Mesenchymal stem cell (in vitro differentiated cells and primary cell): Measurements from ENCODE around the gene CUX1.

ENCODE experiments used
- DNase-seq: peaks from one replicate; pipeline ENCODE4 v3.0.0-alpha.2; 2013
- H2AFZ ChIP-seq: one replicate; pipeline ENCODE4 v1.6.1; 2013; ENCODE audit warnings: low read depth, mild to moderate bottlenecking, control low read depth, inconsistent platforms, low read length, moderate library complexity
- H2AK5ac ChIP-seq: 2 replicates; pipeline ENCODE4 v1.6.1; 2013; ENCODE audit warnings: low read length, moderate library complexity, mild to moderate bottlenecking, inconsistent platforms; ENCODE audit not compliant: severe bottlenecking
- H2BK120ac ChIP-seq: one replicate; pipeline ENCODE4 v1.6.1; 2013; ENCODE audit warnings: low read depth, mild to moderate bottlenecking, inconsistent platforms, low read length, moderate library complexity
- H2BK12ac ChIP-seq, 2 experiments: one replicate each; pipeline ENCODE4 v1.6.1; 2013; ENCODE audit warnings: inconsistent platforms in 2 of 2, low read length in 2 of 2, mild to moderate bottlenecking in 2 of 2, moderate library complexity in 2 of 2, control low read depth in 1 of 2
- H2BK15ac ChIP-seq: one replicate; pipeline ENCODE4 v1.6.1; 2013; ENCODE audit warnings: mild to moderate bottlenecking, low read depth, inconsistent platforms; ENCODE audit not compliant: poor library complexity, severe bottlenecking
- H2BK5ac ChIP-seq: 2 replicates; pipeline ENCODE4 v1.6.1; 2013; ENCODE audit warnings: low read depth, mild to moderate bottlenecking, low read length, control low read depth, inconsistent platforms; ENCODE audit not compliant: poor library complexity, severe bottlenecking
- H3K14ac ChIP-seq, 2 experiments: one replicate each; pipeline ENCODE4 v1.6.1; 2013; ENCODE audit warnings: inconsistent platforms in 2 of 2, low read length in 2 of 2, control low read depth in 1 of 2, mild to moderate bottlenecking in 1 of 2, moderate library complexity in 1 of 2
- H3K18ac ChIP-seq, 2 experiments: one replicate each; pipeline ENCODE4 v1.6.1; 2013; ENCODE audit warnings: inconsistent platforms in 2 of 2, low read length in 2 of 2, control low read depth in 1 of 2, low read depth in 1 of 2, mild to moderate bottlenecking in 1 of 2
- H3K23ac ChIP-seq, 2 experiments: one replicate each; pipeline ENCODE4 v1.6.1; 2013; ENCODE audit warnings: inconsistent platforms in 2 of 2, low read length in 2 of 2, mild to moderate bottlenecking in 2 of 2, moderate library complexity in 2 of 2, control low read depth in 1 of 2
- H3K27ac ChIP-seq: 2 replicates; pipeline ENCODE4 v1.5.1; 2013; ENCODE audit warnings: mild to moderate bottlenecking, moderate library complexity, low read length, control low read depth, inconsistent platforms; ENCODE audit not compliant: poor library complexity, severe bottlenecking
- H3K27me3 ChIP-seq, 2 experiments: 2 replicates each; pipeline versions ENCODE4 v1.6.1 to v1.7.0; 2013; ENCODE audit warnings: low read length in 2 of 2, mild to moderate bottlenecking in 2 of 2, moderate library complexity in 2 of 2, control low read depth in 1 of 2, inconsistent platforms in 1 of 2; ENCODE audit not compliant: control insufficient read depth in 1 of 2, insufficient read depth in 1 of 2
- H3K36me3 ChIP-seq, 2 experiments: 2 replicates each; pipeline versions ENCODE4 v1.6.1 to v1.7.0; 2013; ENCODE audit warnings: low read length in 2 of 2, control low read depth in 1 of 2, inconsistent platforms in 1 of 2, low read depth in 1 of 2, mild to moderate bottlenecking in 1 of 2; ENCODE audit not compliant: insufficient read depth in 2 of 2, control insufficient read depth in 1 of 2
- H3K4ac ChIP-seq, 2 experiments: one replicate each; pipeline ENCODE4 v1.6.1; 2013; ENCODE audit warnings: inconsistent platforms in 2 of 2, low read length in 2 of 2, mild to moderate bottlenecking in 2 of 2, moderate library complexity in 2 of 2, control low read depth in 1 of 2, low read depth in 1 of 2
- H3K4me1 ChIP-seq: 2 replicates; pipeline ENCODE4 v1.6.1; 2013; ENCODE audit warnings: low read depth, low read length, control low read depth; ENCODE audit not compliant: control insufficient read depth, insufficient read depth
- H3K4me2 ChIP-seq: 2 replicates; pipeline ENCODE4 v1.6.1; 2013; ENCODE audit warnings: low read length, mild to moderate bottlenecking, inconsistent platforms; ENCODE audit not compliant: poor library complexity, severe bottlenecking
- H3K4me3 ChIP-seq, 2 experiments: 2 replicates each; pipeline versions ENCODE4 v1.5.1 to v1.7.0; 2013; ENCODE audit warnings: low read length in 2 of 2, mild to moderate bottlenecking in 2 of 2, control low read depth in 1 of 2, low read depth in 1 of 2; ENCODE audit not compliant: insufficient read depth in 1 of 2
- H3K79me1 ChIP-seq: replicated peaks from 2 replicates; pipeline ENCODE4 v1.6.1; 2013; ENCODE audit warnings: mild to moderate bottlenecking, control low read depth, low read length, inconsistent platforms; ENCODE audit not compliant: poor library complexity, severe bottlenecking
- H3K9ac ChIP-seq: 2 replicates; pipeline ENCODE4 v1.7.0; 2013; ENCODE audit warnings: mild to moderate bottlenecking, low read length, moderate library complexity
- H3K9me3 ChIP-seq: 2 replicates; pipeline ENCODE4 v1.7.0; 2013; ENCODE audit warnings: mild to moderate bottlenecking, low read length; ENCODE audit not compliant: control insufficient read depth
- H4K8ac ChIP-seq: one replicate; pipeline ENCODE4 v1.6.1; 2013; ENCODE audit warnings: inconsistent platforms, mild to moderate bottlenecking, low read length, moderate library complexity
- H4K91ac ChIP-seq: one replicate; pipeline ENCODE4 v1.6.1; 2013; ENCODE audit warnings: mild to moderate bottlenecking, low read length, inconsistent platforms
- WGBS: methylation state at CpG from one replicate; pipeline ENCODE4 v1.1.7; 2013; ENCODE audit warnings: mixed read lengths; 5-methylcytosine and 5-hydroxymethylcytosine counted together

The CUX1 gene

DNA sequence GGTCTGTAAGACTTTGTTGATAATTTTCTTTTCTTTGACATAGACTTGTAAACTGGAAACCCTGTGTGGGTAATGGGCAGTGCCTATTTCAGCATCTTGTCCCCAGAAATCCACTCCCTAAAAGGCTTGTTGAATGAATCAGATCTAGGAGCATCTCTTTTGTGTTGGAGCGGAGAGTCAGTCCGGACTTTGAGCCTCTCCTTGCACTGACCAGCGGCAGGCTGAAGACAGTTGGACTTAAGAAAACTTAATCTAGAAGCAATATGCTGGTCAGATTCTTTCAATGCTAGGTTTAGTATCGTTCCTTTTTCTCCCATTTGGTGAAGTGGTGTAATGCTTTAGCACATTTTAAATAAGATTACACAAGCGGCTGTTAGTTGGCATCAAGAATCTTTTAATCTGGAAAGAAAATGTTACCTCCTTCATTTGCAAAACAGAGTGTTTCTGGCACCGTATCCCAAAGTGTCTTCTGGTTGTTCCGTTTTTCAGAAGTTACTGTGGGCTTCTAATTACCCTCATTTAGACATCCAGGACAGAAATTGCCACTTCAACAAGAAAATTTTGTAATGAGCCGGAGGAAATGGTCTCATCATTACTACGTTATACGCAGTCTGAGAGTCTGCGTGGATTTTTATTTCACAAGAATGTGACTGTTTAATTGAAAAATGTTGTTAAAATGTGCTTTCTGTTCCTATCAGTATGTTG lies 74.7 kb downstream of the CUX1 start:
- WGBS = 84% methylated on average over 11 of the region's 11 CpGs
- H3K23ac ChIP-seq = no peak overlapping the region

DNA sequence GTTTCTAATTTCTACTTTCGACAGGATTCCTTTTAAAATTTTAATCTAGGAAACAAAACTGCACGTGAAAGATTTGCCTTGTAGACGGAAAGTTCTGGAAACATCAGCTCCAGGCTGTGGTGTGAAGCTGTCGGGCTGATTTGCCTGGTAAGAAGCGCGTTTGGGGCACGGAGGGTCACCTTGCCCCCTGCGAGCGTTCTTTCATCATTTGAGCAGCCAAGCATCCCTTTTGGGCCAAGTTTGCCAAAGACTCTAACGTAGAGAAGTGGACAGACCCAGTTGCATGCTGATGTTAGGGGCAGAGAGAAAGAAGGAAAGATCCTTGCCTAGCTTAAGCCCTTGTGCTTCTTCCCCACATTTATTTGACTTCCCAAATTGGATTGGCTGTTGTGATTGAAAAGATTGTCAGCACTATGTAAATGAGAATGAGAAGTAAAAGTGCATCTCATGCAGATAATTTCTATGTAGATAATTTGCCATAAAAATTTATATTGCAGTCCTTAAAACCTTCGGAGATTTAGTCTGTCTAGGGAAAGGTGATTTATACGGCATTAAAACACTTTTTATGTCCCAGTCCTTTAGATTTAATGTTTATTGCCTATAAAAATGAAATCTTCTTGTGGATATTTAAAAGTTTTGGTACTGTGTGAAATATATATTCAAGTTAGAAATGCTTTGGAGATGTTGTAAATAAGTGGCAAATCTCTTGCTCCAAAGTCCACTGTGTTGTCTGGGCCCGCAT lies 76.1 kb downstream of the CUX1 start:
- no peak for DNase-seq
- Histone ChIP-seq H3K23ac (no peak overlapping the region), H2AK5ac (no peak overlapping the region), H3K4me1 (peaks cover 7% of the 10 kb centered on the region), H2BK120ac (no peak overlapping the region), H3K4ac (no peak overlapping the region), H4K91ac (no peak overlapping the region), H3K27ac (no peak overlapping the region), H3K79me1 (peaks cover 48% of the 10 kb centered on the region), H2BK5ac (no peak overlapping the region), H3K27me3 (no peaks in the 10 kb centered on the region), H3K4me2 (no peak overlapping the region), H2BK15ac (no peak overlapping the region), H3K18ac (no peak overlapping the region), H3K9ac (no peak overlapping the region), H3K36me3 (peaks cover 0 to under 1% of the 10 kb centered on the region in 2 experiments), H2AFZ (no peak overlapping the region), H3K9me3 (no peaks in the 10 kb centered on the region), H2BK12ac (no peak overlapping the region), H3K14ac (no peak overlapping the region), H4K8ac (no peak overlapping the region), H3K4me3 (no peak overlapping the region)
- over 99% methylated on average over 11 of the region's 13 CpGs for WGBS

More for the DNA sequence above, 74.7 kb downstream of the CUX1 start:
- H3K9ac ChIP-seq = no peak overlapping the region
- no peak overlapping the region for H2BK12ac ChIP-seq
- H3K9me3 ChIP-seq = no peaks in the 10 kb centered on the region
- no peak overlapping the region for H4K8ac ChIP-seq
- H3K4me3 ChIP-seq = no peak overlapping the region
- H2BK120ac ChIP-seq = no peak overlapping the region
- no peaks in the 10 kb centered on the region for H3K27me3 ChIP-seq
- no peak overlapping the region for H2AFZ ChIP-seq
- no peaks in the 10 kb centered on the region for H3K36me3 ChIP-seq
- no peak overlapping the region for H4K91ac ChIP-seq
- H2BK5ac ChIP-seq = no peak overlapping the region
- H3K4ac ChIP-seq = no peak overlapping the region
- no peak overlapping the region for H3K18ac ChIP-seq
- H3K4me1 ChIP-seq = peaks cover 9% of the 10 kb centered on the region
- no peak overlapping the region for H2AK5ac ChIP-seq
- H3K4me2 ChIP-seq = no peak overlapping the region
- no peak overlapping the region for H3K14ac ChIP-seq
- no peak overlapping the region for H2BK15ac ChIP-seq
- DNase-seq = no peak
- no peak overlapping the region for H3K27ac ChIP-seq
- H3K79me1 ChIP-seq = peaks cover 46% of the 10 kb centered on the region

DNA sequence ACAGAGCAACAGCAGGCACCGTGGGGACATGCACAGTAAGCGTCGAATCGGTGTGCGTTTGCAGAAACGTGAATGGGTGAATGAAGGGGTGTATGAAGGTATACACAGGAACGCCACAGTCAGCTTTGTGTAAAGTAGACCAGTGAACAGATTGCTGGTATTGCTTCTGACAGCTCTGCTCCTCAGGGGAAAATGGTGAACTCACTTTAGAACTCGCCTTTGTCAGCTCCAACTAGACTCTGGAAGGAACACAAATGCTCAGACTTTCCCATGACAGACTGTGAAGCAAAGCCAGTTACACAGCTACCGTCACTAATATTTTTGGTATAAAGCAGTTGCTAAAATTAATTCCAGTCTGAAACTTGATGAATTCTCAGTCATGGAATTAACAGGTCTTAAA lies 78.9 kb downstream of the CUX1 start:
- no peak for DNase-seq
- H3K79me1 ChIP-seq = peaks cover 48% of the 10 kb centered on the region
- H3K4me3 ChIP-seq = no peak overlapping the region
- peak overlapping the region in 1 of 2 experiments; percentile 9 for H3K23ac ChIP-seq
- H3K27me3 ChIP-seq = no peaks in the 10 kb centered on the region
- H2AFZ ChIP-seq = no peak overlapping the region
- H3K9ac ChIP-seq = no peak overlapping the region
- H2BK12ac ChIP-seq = no peak overlapping the region
- H4K8ac ChIP-seq = no peak overlapping the region
- H3K4ac ChIP-seq = no peak overlapping the region
- 93% methylated on average over 8 of the region's 9 CpGs for WGBS
- no peak overlapping the region for H2AK5ac ChIP-seq
- H3K18ac ChIP-seq = peak overlapping the region in 1 of 2 experiments; percentile 70
- H3K9me3 ChIP-seq = no peaks in the 10 kb centered on the region
- H4K91ac ChIP-seq = no peak overlapping the region
- no peak overlapping the region for H3K4me2 ChIP-seq
- no peak overlapping the region for H3K14ac ChIP-seq
- H2BK15ac ChIP-seq = no peak overlapping the region
- no peak overlapping the region for H2BK5ac ChIP-seq
- peaks cover 0 to 6% of the 10 kb centered on the region in 2 experiments for H3K36me3 ChIP-seq
- H3K4me1 ChIP-seq = peaks cover 5% of the 10 kb centered on the region
- no peak overlapping the region for H3K27ac ChIP-seq
- H2BK120ac ChIP-seq = no peak overlapping the region

DNA sequence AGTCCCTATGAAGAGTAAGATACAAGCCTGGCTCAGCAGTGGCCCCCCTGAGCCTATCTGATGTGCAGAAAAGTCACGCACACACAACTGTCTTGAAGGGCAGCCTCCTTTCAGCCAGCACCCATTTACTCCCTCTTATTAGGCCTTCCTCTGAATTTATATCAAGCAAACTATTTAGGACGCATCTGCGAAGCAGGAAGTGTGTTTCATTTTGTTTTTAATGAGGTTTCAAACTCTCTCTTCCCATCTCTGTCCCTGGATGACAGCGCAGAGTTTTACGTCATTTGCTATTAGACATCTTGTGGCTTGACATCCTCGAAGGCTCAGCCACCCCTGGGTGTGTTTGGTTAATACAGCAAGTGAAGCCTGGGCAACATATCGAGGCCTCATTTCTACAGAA lies 79.5 kb downstream of the CUX1 start:
- no peak for DNase-seq
- Histone ChIP-seq H3K79me1 (peaks cover 49% of the 10 kb centered on the region), H2BK15ac (no peak overlapping the region), H3K18ac (no peak overlapping the region), H3K36me3 (peaks cover 0 to 6% of the 10 kb centered on the region in 2 experiments), H2AK5ac (no peak overlapping the region), H2AFZ (no peak overlapping the region), H3K9me3 (no peaks in the 10 kb centered on the region), H3K27ac (no peak overlapping the region), H3K4me3 (no peak overlapping the region), H3K14ac (no peak overlapping the region), H2BK120ac (no peak overlapping the region), H2BK5ac (no peak overlapping the region), H3K23ac (no peak overlapping the region), H3K4me1 (peaks cover 9% of the 10 kb centered on the region), H4K8ac (no peak overlapping the region), H3K9ac (no peak overlapping the region), H4K91ac (no peak overlapping the region), H2BK12ac (no peak overlapping the region), H3K27me3 (no peaks in the 10 kb centered on the region), H3K4me2 (no peak overlapping the region), H3K4ac (no peak overlapping the region)
- 94% methylated on average over 7 of the region's 7 CpGs for WGBS
